ENCODE data around the gene GNG2.

- TF ChIP-seq CTCF (IDR thresholded peaks at IDR 0.05) (no peak), POLR2AphosphoS5 (IDR thresholded peaks at IDR 0.05; ENCODE audit: low read depth, low read length) (no peak), TCF7L2 (IDR thresholded peaks at IDR 0.05; ENCODE audit: low read depth, low read length) (no peak), SIN3A (IDR thresholded peaks at IDR 0.05; ENCODE audit: borderline replicate concordance, insufficient read depth, low read depth, low read length) (no peak)
Measured at GRCh38 chr14:51856792-51857296, 3.6 kb upstream of the GNG2 start.

All from Panc1 (cell line).